Stimulated activated CD8-positive, alpha-beta memory T cell treated with anti-CD3 and anti-CD28 coated beads, Interleukin-12 subunit alpha, Interleukin-12 subunit beta, amount 100 ng/mL, for 24 hours (primary cell): ENCODE measurements around the gene ELFN2.
"Not testable (repeated sequence)": the region's sequence is repeated elsewhere in the genome, so short reads cannot be mapped to it uniquely, and the experiment has no call there.

Experiments
- DNase-seq: peaks from one replicate; pipeline ENCODE4 v3.0.0-alpha.2; 2020; ENCODE audit errors: extremely low read depth

ELFN2 gene

GRCh38 chr22:37427135-37427710 lies at the start of gene ELFN2:
TSS of gene ELFN2 (minus strand) at chr22:37427479. CDS start at chr22:37375534, 51,945 bp downstream.
- no peak for DNase-seq

GRCh38 chr22:37476389-37477329 lies 49.4 kb upstream of the ELFN2 start:
- DNase-seq, result no peak

GRCh38 chr22:37474447-37475090 lies 47.3 kb upstream of the ELFN2 start:
- DNase-seq, result no peak

GRCh38 chr22:37473437-37473946 lies 46.2 kb upstream of the ELFN2 start:
- no peak for DNase-seq

GRCh38 chr22:37472418-37473006 lies 45.2 kb upstream of the ELFN2 start:
- no peak for DNase-seq

GRCh38 chr22:37471727-37472417 lies 44.6 kb upstream of the ELFN2 start:
- no peak for DNase-seq

- DNase-seq, result no peak
These were observed 42.8 kb upstream of the ELFN2 start for GRCh38 chr22:37470087-37470445.

GRCh38 chr22:37469416-37470086 lies 42.3 kb upstream of the ELFN2 start:
- no peak for DNase-seq

GRCh38 chr22:37468201-37468695 lies 41.0 kb upstream of the ELFN2 start:
- not testable (repeated sequence) for DNase-seq

GRCh38 chr22:37467391-37467955 lies 40.2 kb upstream of the ELFN2 start:
- DNase-seq, result no peak

- DNase-seq, result no peak
These were observed 36.9 kb upstream of the ELFN2 start for GRCh38 chr22:37464181-37464580.

GRCh38 chr22:37462983-37463382 lies 35.7 kb upstream of the ELFN2 start:
- DNase-seq, result no peak

GRCh38 chr22:37462436-37462835 lies 35.2 kb upstream of the ELFN2 start:
- DNase-seq, result no peak

- no peak for DNase-seq
These were observed 34.7 kb upstream of the ELFN2 start for GRCh38 chr22:37461961-37462360.

GRCh38 chr22:37460684-37461083 lies 33.4 kb upstream of the ELFN2 start:
- no peak for DNase-seq

GRCh38 chr22:37459206-37459605 lies 31.9 kb upstream of the ELFN2 start:
- DNase-seq, result no peak

GRCh38 chr22:37457093-37457893 lies 30.0 kb upstream of the ELFN2 start:
- peak; percentile 45 for DNase-seq

GRCh38 chr22:37456346-37456745 lies 29.1 kb upstream of the ELFN2 start:
- no peak for DNase-seq

- DNase-seq, result no peak
These were observed 28.6 kb upstream of the ELFN2 start for GRCh38 chr22:37455896-37456295.
